H1 (cell line): ENCODE results near the gene CDC42BPB. TPM values are rescaled to one million over a fixed set of nuclear protein-coding genes. Genes with fewer than 3 reads are reported as not detected.

Experiments
- RBBP5 ChIP-seq: IDR thresholded peaks from 2 replicates; pipeline ENCODE4 v1.7.1; 2012; ENCODE audit warnings: low read depth, mild to moderate bottlenecking, inconsistent platforms, low read length, moderate library complexity, borderline replicate concordance
- SIX5 ChIP-seq: IDR thresholded peaks from 2 replicates; pipeline ENCODE4 v1.6.1; 2011; ENCODE audit warnings: mild to moderate bottlenecking, low read depth, low read length
- polyA plus RNA-seq, 7 experiments: library from polyadenylated mRNA; depleted of rRNA in 3 of 7; stranded (reverse) in 5 of 7; unstranded in 2 of 7; fragments of >200 nt in 5 of 7; fragments of 200-250 nt in 2 of 7; gene quantifications; 1 replicate in 5 of 7; 2 replicates in 1 of 7; 4 replicates in 1 of 7; pipeline versions ENCODE4 v1.2.1 to v1.2.3, GENCODE V29; 2011 to 2013; ENCODE audit warnings: missing spikeins in 2 of 7, mixed read lengths in 2 of 7
- total RNA-seq: library from RNA; stranded (reverse); fragmentation: NEBNext Ultra II Directional; extraction: Animal tissue kit (Norgen Biotek cat#: 25700); gene quantifications from 2 replicates; pipeline ENCODE4 v1.2.1, GENCODE V29; 2021

CDC42BPB gene
- total and polyA plus RNA-seq, 2 of the 8 experiments (the other 6 are each of a cell fraction or from before 2014, with no cell fraction given): 51.2 to 88.2 TPM

DNA sequence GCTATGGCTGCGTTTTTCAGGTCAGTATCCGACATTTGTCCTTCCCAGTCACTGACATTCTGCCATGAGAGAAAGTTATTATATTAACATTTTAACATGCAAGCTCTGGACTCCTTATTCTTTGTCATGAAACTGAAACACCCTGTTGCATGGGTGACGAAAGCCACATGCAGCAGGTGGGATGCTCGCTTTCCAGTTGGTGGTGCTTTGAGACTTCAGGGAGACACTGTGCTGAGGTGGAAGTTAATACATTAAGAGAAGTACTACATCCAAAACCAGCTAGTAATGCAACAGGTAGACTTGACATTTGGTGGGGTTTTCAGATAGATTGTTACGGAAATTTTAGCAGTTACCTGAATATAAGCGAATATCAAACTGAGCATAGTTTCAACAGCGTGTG, 167.7 kb downstream of the CDC42BPB start (continued):
- TF ChIP-seq RBBP5 (no peak), SIX5 (no peak)
